Measurements from ENCODE around the gene SPOCK3.
"Not testable (repeated sequence)": the region's sequence is repeated elsewhere in the genome, so short reads cannot be mapped to it uniquely, and the experiment has no call there.

The SPOCK3 gene

GRCh38 chr4:166957451-166957850, 276.8 kb downstream of the SPOCK3 start:
- DNase-seq (ENCODE audit: low read depth), result no peak

GRCh38 chr4:166956484-166956883, 277.8 kb downstream of the SPOCK3 start:
- no peak for DNase-seq (ENCODE audit: low read depth)

- DNase-seq (ENCODE audit: low read depth), result no peak
Measured at GRCh38 chr4:166941629-166942028, 292.7 kb downstream of the SPOCK3 start.

GRCh38 chr4:166930464-166930863, 303.8 kb downstream of the SPOCK3 start:
- DNase-seq (ENCODE audit: low read depth), result no peak

- DNase-seq (ENCODE audit: low read depth), result no peak
Measured at GRCh38 chr4:166924424-166924823, 309.9 kb downstream of the SPOCK3 start.

GRCh38 chr4:166913926-166914325, 320.4 kb downstream of the SPOCK3 start:
- no peak for DNase-seq (ENCODE audit: low read depth)

GRCh38 chr4:166903408-166903807, 330.9 kb downstream of the SPOCK3 start:
- no peak for DNase-seq (ENCODE audit: low read depth)

- DNase-seq (ENCODE audit: low read depth), result no peak
Measured at GRCh38 chr4:166902941-166903340, 331.4 kb downstream of the SPOCK3 start.

GRCh38 chr4:166896254-166896653, 338.0 kb downstream of the SPOCK3 start:
- DNase-seq (ENCODE audit: low read depth), result no peak

- DNase-seq (ENCODE audit: low read depth), result no peak
Measured at GRCh38 chr4:166895771-166896170, 338.5 kb downstream of the SPOCK3 start.

- no peak for DNase-seq (ENCODE audit: low read depth)
Measured at GRCh38 chr4:166887457-166887856, 346.8 kb downstream of the SPOCK3 start.

- DNase-seq (ENCODE audit: low read depth), result no peak
Measured at GRCh38 chr4:166886718-166887117, 347.6 kb downstream of the SPOCK3 start.

- no peak for DNase-seq (ENCODE audit: low read depth)
Measured at GRCh38 chr4:166882221-166882620, 352.1 kb downstream of the SPOCK3 start.

GRCh38 chr4:166875821-166876220, 358.5 kb downstream of the SPOCK3 start:
- no peak for DNase-seq (ENCODE audit: low read depth)

GRCh38 chr4:166862032-166862431, 372.3 kb downstream of the SPOCK3 start:
- DNase-seq (ENCODE audit: low read depth), result no peak

GRCh38 chr4:166850398-166850797, 383.9 kb downstream of the SPOCK3 start:
- DNase-seq (ENCODE audit: low read depth), result not testable (repeated sequence)

GRCh38 chr4:166846939-166847338, 387.4 kb downstream of the SPOCK3 start:
- no peak for DNase-seq (ENCODE audit: low read depth)

- DNase-seq (ENCODE audit: low read depth), result no peak
Measured at GRCh38 chr4:166842795-166843261, 391.5 kb downstream of the SPOCK3 start.

GRCh38 chr4:166839615-166840251, 394.6 kb downstream of the SPOCK3 start:
- DNase-seq (ENCODE audit: low read depth), result no peak

- no peak for DNase-seq (ENCODE audit: low read depth)
Measured at GRCh38 chr4:166838975-166839614, 395.2 kb downstream of the SPOCK3 start.

- no peak for DNase-seq (ENCODE audit: low read depth)
Measured at GRCh38 chr4:166836865-166837264, 397.4 kb downstream of the SPOCK3 start.

- no peak for DNase-seq (ENCODE audit: low read depth)
Measured at GRCh38 chr4:166827629-166828028, 406.7 kb downstream of the SPOCK3 start.

- no peak for DNase-seq (ENCODE audit: low read depth)
Measured at GRCh38 chr4:166827167-166827566, 407.1 kb downstream of the SPOCK3 start.

- no peak for DNase-seq (ENCODE audit: low read depth)
Measured at GRCh38 chr4:166823848-166824247, 410.4 kb downstream of the SPOCK3 start.

All from fibroblast of gingiva (primary cell).